ENCODE data around the gene HMSD.
A peak's percentile ranks its signal among the peaks of the same experiment; 100 is the strongest.
"Not testable (repeated sequence)": the region's sequence is repeated elsewhere in the genome, so short reads cannot be mapped to it uniquely, and the experiment has no call there.

HMSD gene

GRCh38 chr18:63949068-63949737 lies at the start of gene HMSD:
HMSD (plus strand) TSS chr18:63949301; CDS start chr18:63953456, 4,155 bp downstream.
- peak; percentile 74 for DNase-seq

- DNase-seq = no peak
Observed at GRCh38 chr18:63903851-63904570, 45.1 kb upstream of the HMSD start.

GRCh38 chr18:63904694-63905093 lies 44.4 kb upstream of the HMSD start:
- no peak for DNase-seq

- no peak for DNase-seq
Observed at GRCh38 chr18:63905361-63905760, 43.7 kb upstream of the HMSD start.

- DNase-seq = no peak
Observed at GRCh38 chr18:63906056-63906455, 43.0 kb upstream of the HMSD start.

DNA sequence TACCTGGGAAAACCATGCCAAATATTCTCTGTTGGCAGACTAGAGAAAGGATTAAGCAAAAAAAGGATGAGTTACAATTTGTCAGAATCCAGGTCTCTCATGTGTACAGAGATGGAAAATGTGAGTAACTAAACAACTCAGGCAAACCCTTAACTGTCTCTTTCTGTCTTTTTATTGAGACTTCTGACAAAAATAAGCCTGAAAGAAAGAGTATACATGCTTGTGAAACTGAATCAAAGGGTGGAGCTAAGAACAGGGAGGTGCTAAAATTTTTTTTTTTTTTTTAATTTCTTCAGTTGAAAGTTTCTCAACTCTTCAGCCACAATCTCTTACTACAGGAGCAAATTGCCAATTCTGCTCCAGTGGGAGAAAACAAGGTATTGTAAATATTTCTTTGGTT lies 41.4 kb upstream of the HMSD start, which contains the start of gene SERPINB10:
SERPINB10 (plus strand) TSS at position 295 of the 400 bp plus-strand sequence. CDS start 7,553 bp downstream, outside the sequence.
- DNase-seq = no peak

GRCh38 chr18:63908858-63909257 lies 40.2 kb upstream of the HMSD start:
- no peak for DNase-seq

DNA sequence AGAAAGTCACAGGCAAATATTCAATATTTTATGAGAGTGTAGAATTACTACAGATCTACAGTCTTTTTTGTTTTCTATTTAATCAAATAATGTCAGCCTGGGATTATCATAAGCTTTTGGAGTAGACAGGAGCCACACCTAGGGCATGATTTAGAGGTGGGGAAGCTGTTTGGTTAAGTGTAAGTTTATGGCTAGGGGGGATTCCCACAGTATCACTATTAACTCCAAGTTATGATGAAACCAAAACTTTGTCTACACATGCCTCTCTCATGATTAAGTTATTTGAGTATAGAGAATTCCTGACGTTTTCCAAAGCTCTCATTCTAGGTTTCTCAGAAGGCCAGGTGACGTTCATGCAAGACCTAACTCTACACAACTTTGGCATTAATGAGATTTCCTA lies 39.2 kb upstream of the HMSD start:
- no peak for DNase-seq

- no peak for DNase-seq
Observed at GRCh38 chr18:63917817-63918216, 31.3 kb upstream of the HMSD start.

DNA sequence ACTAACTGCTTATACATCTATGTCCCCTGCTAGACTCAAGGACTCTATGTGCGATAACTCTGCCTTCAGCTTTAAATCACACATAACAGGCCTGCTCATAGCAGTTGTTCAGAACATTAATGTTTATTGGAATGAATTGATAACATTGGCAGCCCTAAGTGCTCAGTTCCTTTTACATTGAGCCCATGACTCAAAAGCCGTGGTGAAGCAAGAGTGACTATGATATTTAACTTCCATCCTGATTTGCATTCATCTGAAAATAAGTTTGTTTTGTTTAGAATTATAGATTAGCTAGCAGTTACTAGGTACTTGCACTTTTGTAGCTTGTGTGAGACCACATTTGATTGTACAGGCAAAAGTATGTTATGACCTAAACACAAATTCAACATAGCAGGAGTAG lies 27.1 kb upstream of the HMSD start:
- no peak for DNase-seq

DNA sequence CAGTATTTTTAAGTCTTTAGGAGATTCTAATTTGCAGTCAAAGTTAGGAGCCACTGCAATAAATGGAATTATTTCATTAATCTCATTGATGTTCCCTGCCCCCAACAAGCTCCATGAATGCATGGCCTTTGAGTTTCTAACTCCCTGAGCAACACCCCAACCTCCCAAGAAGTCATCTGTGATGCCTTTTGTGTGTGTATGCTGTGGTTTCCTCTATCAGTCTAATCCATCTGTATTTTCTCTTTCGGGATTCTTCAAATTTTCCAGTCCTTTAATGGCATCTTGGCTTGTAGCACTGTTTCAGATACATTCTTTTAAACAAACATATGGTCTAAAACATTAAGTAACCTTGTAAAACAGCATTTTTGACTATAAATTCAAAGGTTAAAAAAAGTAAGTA lies 24.6 kb upstream of the HMSD start:
- no peak for DNase-seq

GRCh38 chr18:63928331-63928730 lies 20.8 kb upstream of the HMSD start:
- no peak for DNase-seq

DNA sequence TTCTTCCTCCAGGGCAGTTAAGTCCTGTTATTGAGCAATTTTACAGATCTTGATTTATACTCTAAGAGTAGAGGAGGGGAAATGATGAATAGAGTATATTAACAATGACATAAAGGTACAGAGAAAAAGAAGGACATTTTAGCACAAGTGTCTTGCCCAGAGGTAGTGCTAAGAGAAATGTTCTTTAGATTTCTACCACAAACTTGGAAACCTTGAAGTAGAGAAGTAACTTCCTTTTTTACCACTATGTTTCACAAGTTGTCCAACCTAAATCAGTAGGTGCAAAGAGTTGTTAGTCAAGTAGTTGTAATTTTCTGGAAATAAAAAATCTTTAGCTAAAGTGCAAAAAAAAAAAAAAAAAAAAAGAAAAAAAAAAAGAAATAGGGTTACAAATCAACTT lies 19.7 kb upstream of the HMSD start:
- DNase-seq = not testable (repeated sequence)

GRCh38 chr18:63930773-63931354 lies 18.2 kb upstream of the HMSD start:
- no peak for DNase-seq

- peak; percentile 66 for DNase-seq
Observed at GRCh38 chr18:63936156-63936931, 12.8 kb upstream of the HMSD start.

GRCh38 chr18:63936932-63937393 lies 12.1 kb upstream of the HMSD start:
- no peak for DNase-seq

GRCh38 chr18:63940008-63940407 lies 9.1 kb upstream of the HMSD start:
- no peak for DNase-seq

- not testable (repeated sequence) for DNase-seq
Observed at GRCh38 chr18:63940543-63941050, 8.5 kb upstream of the HMSD start.

DNA sequence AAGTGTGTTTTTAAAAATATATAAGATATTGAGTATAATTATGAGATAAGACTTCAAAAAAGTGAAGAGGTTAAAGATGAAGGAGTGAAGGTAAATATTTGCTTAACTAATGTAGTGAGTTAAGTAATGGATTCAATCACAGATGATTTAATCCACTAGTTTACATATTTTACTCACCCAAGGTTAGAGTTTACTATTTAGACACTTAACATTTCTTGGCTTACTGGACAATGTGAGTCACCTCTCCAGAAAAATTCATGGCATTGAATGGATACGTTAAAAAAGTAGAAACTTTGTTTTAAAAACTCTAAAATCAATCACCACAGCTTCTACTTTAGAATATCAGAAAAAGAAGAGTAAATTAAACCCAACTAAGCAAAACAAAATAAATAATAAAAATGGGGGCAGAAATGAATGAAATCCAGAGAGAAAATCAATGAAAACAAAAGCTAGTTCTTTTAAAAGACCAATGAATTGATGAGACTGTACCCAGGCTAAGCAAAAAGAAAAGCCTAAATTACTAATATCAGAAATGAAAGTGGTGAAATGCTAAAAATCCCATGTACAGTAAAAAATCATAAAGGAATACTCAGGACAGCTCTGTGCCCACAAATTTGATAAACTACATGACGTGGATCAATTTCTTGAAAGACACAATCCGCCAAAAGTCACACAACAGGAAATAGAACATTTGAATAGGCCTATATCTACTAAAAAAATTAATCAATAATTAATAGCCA lies 1.9 kb upstream of the HMSD start:
- DNase-seq = no peak

DNA sequence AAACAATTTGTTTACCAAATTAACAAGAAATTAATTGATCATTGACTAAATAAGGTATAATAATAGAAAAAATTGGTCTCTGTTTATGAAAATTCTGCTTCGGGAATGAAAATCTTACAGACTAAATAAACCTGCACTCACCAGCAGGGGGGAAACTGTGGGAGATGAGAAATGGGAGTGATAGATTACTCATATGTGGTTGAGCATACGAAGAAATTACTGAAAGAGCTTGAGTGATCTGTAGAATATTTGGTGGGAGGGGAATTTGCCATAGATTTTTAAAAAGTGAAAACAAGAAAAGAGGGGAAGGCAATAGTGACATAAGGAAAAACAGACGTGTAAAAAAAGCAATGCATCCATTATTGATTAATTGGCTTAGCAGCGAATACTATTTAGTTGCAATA lies 2.2 kb downstream of the HMSD start:
- no peak for DNase-seq

GRCh38 chr18:63953811-63954210 lies 4.7 kb downstream of the HMSD start:
- DNase-seq = no peak

- no peak for DNase-seq
Observed at GRCh38 chr18:63956755-63957154, 7.7 kb downstream of the HMSD start.

Measured in activated CD8-positive, alpha-beta memory T cell treated with anti-CD3 and anti-CD28 coated beads for 24 hours (primary cell).